Measurements from ENCODE around the gene LAMP1.
"Not testable (repeated sequence)": the region's sequence is repeated elsewhere in the genome, so short reads cannot be mapped to it uniquely, and the experiment has no call there.

The LAMP1 gene

DNA sequence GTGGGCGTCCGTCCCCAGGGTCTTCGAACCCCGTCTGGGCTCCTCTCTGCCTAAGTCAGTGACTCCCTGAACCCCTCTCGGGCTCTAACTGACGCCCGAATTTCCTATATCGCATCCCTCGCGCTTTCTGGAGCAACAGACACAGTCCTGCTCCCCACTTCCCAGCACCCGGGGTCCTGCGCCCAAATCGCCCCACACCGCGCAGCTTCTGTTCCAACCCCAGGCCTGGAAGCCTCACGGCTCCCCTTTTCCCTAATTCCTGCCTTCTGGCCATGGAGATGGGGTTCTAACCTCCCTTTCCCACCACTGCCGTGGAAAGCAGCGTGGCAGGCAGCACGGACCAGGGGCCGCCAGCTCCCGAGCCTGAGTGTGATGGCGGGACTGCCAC, 68.5 kb downstream of the LAMP1 start:
- intact Hi-C loops (cut with DNase I; ENCODE audit: low total_unique reads): no loop called here
- H3K4me3 ChIP-seq: no peak overlapping the region
- peak in 1 of 2 donors; percentile 62 for DNase-seq
- peaks cover 0 to 21% (median 16%) of the 10 kb centered on the region in 4 donors for H3K4me1 ChIP-seq
- TF ChIP-seq, protein P1, sequence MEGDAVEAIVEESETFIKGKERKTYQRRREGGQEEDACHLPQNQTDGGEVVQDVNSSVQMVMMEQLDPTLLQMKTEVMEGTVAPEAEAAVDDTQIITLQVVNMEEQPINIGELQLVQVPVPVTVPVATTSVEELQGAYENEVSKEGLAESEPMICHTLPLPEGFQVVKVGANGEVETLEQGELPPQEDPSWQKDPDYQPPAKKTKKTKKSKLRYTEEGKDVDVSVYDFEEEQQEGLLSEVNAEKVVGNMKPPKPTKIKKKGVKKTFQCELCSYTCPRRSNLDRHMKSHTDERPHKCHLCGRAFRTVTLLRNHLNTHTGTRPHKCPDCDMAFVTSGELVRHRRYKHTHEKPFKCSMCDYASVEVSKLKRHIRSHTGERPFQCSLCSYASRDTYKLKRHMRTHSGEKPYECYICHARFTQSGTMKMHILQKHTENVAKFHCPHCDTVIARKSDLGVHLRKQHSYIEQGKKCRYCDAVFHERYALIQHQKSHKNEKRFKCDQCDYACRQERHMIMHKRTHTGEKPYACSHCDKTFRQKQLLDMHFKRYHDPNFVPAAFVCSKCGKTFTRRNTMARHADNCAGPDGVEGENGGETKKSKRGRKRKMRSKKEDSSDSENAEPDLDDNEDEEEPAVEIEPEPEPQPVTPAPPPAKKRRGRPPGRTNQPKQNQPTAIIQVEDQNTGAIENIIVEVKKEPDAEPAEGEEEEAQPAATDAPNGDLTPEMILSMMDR (IDR thresholded peaks at IDR 0.05): no peak
- no peaks in the 10 kb centered on the region for H3K9me3 ChIP-seq
- H3K36me3 ChIP-seq: no peaks in the 10 kb centered on the region
- peaks cover 0 to 3% of the 10 kb centered on the region in 2 donors for H3K27me3 ChIP-seq
- H3K27ac ChIP-seq: no peak overlapping the region

GRCh38 chr13:113365971-113366588, 69.0 kb downstream of the LAMP1 start:
- TF ChIP-seq, protein P1 (IDR thresholded peaks at IDR 0.05): no peak
- no peaks in the 10 kb centered on the region for H3K36me3 ChIP-seq
- H3K4me3 ChIP-seq: no peak overlapping the region
- DNase-seq: peak in 1 of 2 donors; percentile 61
- H3K4me1 ChIP-seq: peaks cover 0 to 21% (median 16%) of the 10 kb centered on the region in 4 donors
- no peaks in the 10 kb centered on the region for H3K9me3 ChIP-seq
- H3K27me3 ChIP-seq: peaks cover 0 to 3% of the 10 kb centered on the region in 2 donors
- intact Hi-C loops (cut with DNase I; ENCODE audit: low total_unique reads): no loop called here
- H3K27ac ChIP-seq: no peak overlapping the region

- intact Hi-C loops (cut with DNase I; ENCODE audit: low total_unique reads): no loop called here
Measured at GRCh38 chr13:113367020-113367560, 70.1 kb downstream of the LAMP1 start.

DNA sequence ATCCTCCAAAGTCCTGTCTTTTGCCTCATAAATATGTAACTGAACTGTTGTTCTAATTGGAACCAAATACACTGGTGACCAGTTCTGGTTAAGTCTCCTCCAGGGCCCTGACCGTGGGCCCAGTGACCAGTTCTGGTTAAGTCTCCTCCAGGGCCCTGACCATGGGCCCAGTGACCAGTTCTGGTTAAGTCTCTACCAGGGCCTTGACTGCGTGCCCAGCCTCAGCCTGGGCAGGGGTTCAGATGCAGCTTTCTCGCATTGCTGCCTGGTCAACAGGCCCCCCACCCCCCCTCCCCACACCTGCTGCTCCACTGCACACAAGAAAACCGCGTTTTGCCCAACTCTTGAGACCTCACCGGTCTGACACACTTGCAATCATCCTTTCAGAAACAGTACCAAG, 70.7 kb downstream of the LAMP1 start:
- TF ChIP-seq, protein P1 (IDR thresholded peaks at IDR 0.05): no peak
- intact Hi-C loops (cut with DNase I; ENCODE audit: low total_unique reads): no loop called here
- Histone ChIP-seq H3K27me3 (peaks cover 0 to 3% of the 10 kb centered on the region in 2 donors), H3K9me3 (no peaks in the 10 kb centered on the region), H3K36me3 (no peaks in the 10 kb centered on the region), H3K4me3 (no peak overlapping the region), H3K4me1 (peaks cover 0 to 18% (median 15%) of the 10 kb centered on the region in 4 donors), H3K27ac (no peak overlapping the region)
- DNase-seq: peak in 1 of 2 donors; percentile 33

More at GRCh38 chr13:113367020-113367560, 70.1 kb downstream of the LAMP1 start:
- TF ChIP-seq, protein P1 (IDR thresholded peaks at IDR 0.05): no peak
- no peaks in the 10 kb centered on the region for H3K36me3 ChIP-seq
- H3K27me3 ChIP-seq: peaks cover 0 to 3% of the 10 kb centered on the region in 2 donors
- peak in 1 of 2 donors; percentile 44 for DNase-seq
- no peak overlapping the region for H3K27ac ChIP-seq
- no peaks in the 10 kb centered on the region for H3K9me3 ChIP-seq
- H3K4me3 ChIP-seq: no peak overlapping the region
- H3K4me1 ChIP-seq: peaks cover 0 to 21% (median 16%) of the 10 kb centered on the region in 4 donors

- H3K27ac ChIP-seq; H3K4me3 ChIP-seq; H3K27me3 ChIP-seq; intact Hi-C loops (cut with DNase I; ENCODE audit: low total_unique reads); H3K36me3 ChIP-seq; H3K9me3 ChIP-seq: not testable (repeated sequence)
- DNase-seq: peak in 1 of 2 donors; percentile 17
- peaks cover 0 to 13% (median 10%) of the 10 kb centered on the region in 4 donors for H3K4me1 ChIP-seq
Measured at GRCh38 chr13:113368353-113368752, 71.3 kb downstream of the LAMP1 start.

DNA sequence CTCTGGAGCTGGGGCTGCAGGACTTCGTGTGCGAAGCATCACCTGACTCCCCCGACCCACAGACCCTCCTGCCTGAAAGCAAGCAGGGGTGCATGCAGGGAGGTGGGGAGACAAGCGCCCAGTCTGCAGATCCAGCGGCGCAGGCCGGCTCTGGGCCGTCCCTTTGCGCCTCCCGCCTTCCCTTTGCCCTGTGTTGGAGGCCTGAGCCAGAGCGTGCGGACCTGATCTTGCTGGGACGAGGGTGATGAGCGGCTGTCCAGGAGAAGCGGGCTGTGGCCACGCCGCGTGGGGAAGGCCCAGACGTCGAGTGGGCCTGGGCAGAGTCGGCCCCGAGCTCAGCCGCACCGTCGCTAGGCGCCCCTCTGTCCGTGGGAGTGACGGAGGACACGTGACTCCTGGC, 72.2 kb downstream of the LAMP1 start:
- Histone ChIP-seq H3K4me3 (no peak overlapping the region), H3K36me3 (no peaks in the 10 kb centered on the region), H3K27me3 (peaks cover 0 to 3% of the 10 kb centered on the region in 2 donors), H3K9me3 (no peaks in the 10 kb centered on the region), H3K27ac (no peak overlapping the region), H3K4me1 (peaks cover 0 to 9% (median 8%) of the 10 kb centered on the region in 4 donors)
- peak in 1 of 2 donors; percentile 47 for DNase-seq
- TF ChIP-seq, protein P1 (IDR thresholded peaks at IDR 0.05): no peak
- intact Hi-C loops (cut with DNase I; ENCODE audit: low total_unique reads): no loop called here

Measured in tibial artery (tissue), 4 donors.